Activated CD8-positive, alpha-beta T cell treated with anti-CD3 and anti-CD28 coated beads for 36 hours (primary cell): ENCODE results near the gene EBF4. TPM values are rescaled to one million over a fixed set of nuclear protein-coding genes. Genes with fewer than 3 reads are reported as not detected.

Experiments used
- ATAC-seq: fragments of 200-7000 bp; cut with Tn5 transposase; one replicate; pipeline ENCODE4 v1.10.0; 2021; ENCODE audit warnings: mild to moderate bottlenecking, moderate library complexity
- CTCF ChIA-PET: fragments of 350-600 bp; sonication (Branson Sonifier 250); formaldehyde crosslinking; loops from one replicate; lab custom pipeline; 2021; ENCODE audit warnings: antibody characterized with exemption; lab: Charles Lee
- POLR2A ChIA-PET: fragments of 350-600 bp; sonication (Branson Sonifier 250); formaldehyde crosslinking; loops from one replicate; lab custom pipeline; 2021; ENCODE audit warnings: antibody characterized with exemption; lab: Charles Lee
- DNase-seq: peaks from one replicate; pipeline ENCODE4 v3.0.0-alpha.2; 2020
- H3K27ac Mint-ChIP-seq: one replicate; pipeline ENCODE4 v1.8.0; 2021; ENCODE audit warnings: mild to moderate bottlenecking, mixed read lengths
- H3K27me3 Mint-ChIP-seq: one replicate; pipeline ENCODE4 v1.8.0; 2021; ENCODE audit warnings: mixed read lengths
- H3K36me3 Mint-ChIP-seq: one replicate; pipeline ENCODE4 v1.8.0; 2021; ENCODE audit warnings: low read depth, mixed read lengths
- H3K4me1 Mint-ChIP-seq: one replicate; pipeline ENCODE4 v1.8.0; 2021; ENCODE audit warnings: low read depth, mixed read lengths
- H3K4me3 Mint-ChIP-seq: one replicate; pipeline ENCODE4 v1.8.0; 2021; ENCODE audit warnings: mild to moderate bottlenecking, moderate library complexity, mixed read lengths
- H3K9me3 Mint-ChIP-seq: one replicate; pipeline ENCODE4 v1.8.0; 2021; ENCODE audit warnings: mixed read lengths
- CTCF ChIP-seq: fragments of 200-600 bp; IDR thresholded peaks from one replicate; pipeline ENCODE4 v1.8.0; 2022; ENCODE audit warnings: antibody characterized with exemption, mild to moderate bottlenecking
- intact Hi-C: fragments of 100-400 bp; cut with micrococcal nuclease; formaldehyde crosslinking; loops from one replicate; pipeline ENCODE4 v1.10.0; 2022
- total RNA-seq, 2 experiments: library from RNA; stranded (reverse); gene quantifications; one replicate each; pipeline ENCODE4 v1.2.3, GENCODE V29; 2021

Gene EBF4
- total RNA-seq, 2 experiments from 2014 or later: 1.1 to 1.2 TPM

GRCh38 chr20:2747676-2748235, 55.2 kb downstream of the EBF4 start:
- intact Hi-C loops: no loop called here
- ChIA-PET POLR2A (no interaction called here), CTCF (no interaction called here)
- Mint-ChIP-seq H3K4me3 (no peak overlapping the region), H3K27ac (no peak overlapping the region), H3K9me3 (no peaks in the 10 kb centered on the region), H3K4me1 (peaks cover 29% of the 10 kb centered on the region), H3K36me3 (no peaks in the 10 kb centered on the region), H3K27me3 (peaks cover 15% of the 10 kb centered on the region)
- TF ChIP-seq CTCF: no peak
- DNase-seq (no peak), ATAC-seq (no peak)

GRCh38 chr20:2748551-2749342, 56.2 kb downstream of the EBF4 start:
- ATAC-seq: no peak
- H3K27ac Mint-ChIP-seq: no peak overlapping the region
- no peak overlapping the region for H3K4me3 Mint-ChIP-seq
- peaks cover 31% of the 10 kb centered on the region for H3K4me1 Mint-ChIP-seq
- POLR2A ChIA-PET: interaction anchor here (1.4 kb wide), 1 partner anchor 19 kb away, joined by 4 read pairs; no protein-coding TSS in a partner anchor
- no peak for DNase-seq
- H3K36me3 Mint-ChIP-seq: no peaks in the 10 kb centered on the region
- no peak for TF ChIP-seq CTCF
- intact Hi-C loops: no loop called here
- peaks cover 21% of the 10 kb centered on the region for H3K27me3 Mint-ChIP-seq
- H3K9me3 Mint-ChIP-seq: no peaks in the 10 kb centered on the region
- CTCF ChIA-PET: interaction anchor here (1.1 kb wide), 1 partner anchor 61 kb away, joined by 3 read pairs; no protein-coding TSS in a partner anchor

GRCh38 chr20:2749343-2749950, 56.9 kb downstream of the EBF4 start:
- Mint-ChIP-seq H3K36me3 (no peaks in the 10 kb centered on the region), H3K4me3 (no peak overlapping the region), H3K9me3 (no peaks in the 10 kb centered on the region), H3K27me3 (peaks cover 24% of the 10 kb centered on the region), H3K27ac (no peak overlapping the region), H3K4me1 (peaks cover 33% of the 10 kb centered on the region)
- intact Hi-C loops: no loop called here
- CTCF ChIA-PET: interaction anchor here (1.1 kb wide), 1 partner anchor 62 kb away, joined by 3 read pairs; no protein-coding TSS in a partner anchor
- DNase-seq: no peak
- no peak for TF ChIP-seq CTCF
- ATAC-seq: no peak
- POLR2A ChIA-PET: interaction anchor here (1.4 kb wide), 2 partner anchors 20 to 53 kb away, joined by 4 read pairs; no protein-coding TSS in a partner anchor

GRCh38 chr20:2749951-2750490, 57.4 kb downstream of the EBF4 start:
- Mint-ChIP-seq H3K4me3 (no peak overlapping the region), H3K36me3 (no peaks in the 10 kb centered on the region), H3K9me3 (no peaks in the 10 kb centered on the region), H3K4me1 (peaks cover 33% of the 10 kb centered on the region), H3K27me3 (peaks cover 24% of the 10 kb centered on the region), H3K27ac (no peak overlapping the region)
- DNase-seq (no peak), ATAC-seq (no peak)
- TF ChIP-seq CTCF: no peak
- ChIA-PET POLR2A (interaction anchor here (1.4 kb wide), 2 partner anchors 20 to 53 kb away, joined by 4 read pairs; no protein-coding TSS in a partner anchor), CTCF (no interaction called here)
- intact Hi-C loops: no loop called here
